HT-29 (cell line): Measurements from ENCODE around the gene PITRM1. TPM values are rescaled to one million over a fixed set of nuclear protein-coding genes. Genes with fewer than 3 reads are reported as not detected.

Source experiments
- DNase-seq: peaks from one replicate; pipeline ENCODE4 v3.0.0-alpha.2; 2015; ENCODE audit warnings: low spot score
- total RNA-seq: library from RNA; depleted of rRNA; stranded (reverse); fragments of >200 nt; shearing (Covaris generic); gene quantifications from 2 replicates; pipeline ENCODE4 v1.2.3, GENCODE V29; 2014

PITRM1 gene
- total RNA-seq, 1 experiment from 2014 or later = 80.7 TPM

GRCh38 chr10:3167611-3168330 is 4.8 kb downstream of the PITRM1 start:
- no peak for DNase-seq

GRCh38 chr10:3166496-3167290 is 5.9 kb downstream of the PITRM1 start:
- no peak for DNase-seq

- DNase-seq = no peak
Observed at GRCh38 chr10:3165196-3165595, 7.4 kb downstream of the PITRM1 start.

- DNase-seq = no peak
Observed at GRCh38 chr10:3163879-3164278, 8.7 kb downstream of the PITRM1 start.

- DNase-seq = no peak
Observed at GRCh38 chr10:3162533-3162932, 10.0 kb downstream of the PITRM1 start.

- no peak for DNase-seq
Observed at GRCh38 chr10:3159152-3159551, 13.4 kb downstream of the PITRM1 start.

- DNase-seq = no peak
Observed at GRCh38 chr10:3154666-3155065, 17.9 kb downstream of the PITRM1 start.

GRCh38 chr10:3152566-3152935 is 20.0 kb downstream of the PITRM1 start:
- no peak for DNase-seq

- no peak for DNase-seq
Observed at GRCh38 chr10:3151889-3152565, 20.6 kb downstream of the PITRM1 start.

GRCh38 chr10:3150961-3151360 is 21.6 kb downstream of the PITRM1 start:
- DNase-seq = no peak

- no peak for DNase-seq
Observed at GRCh38 chr10:3150366-3150765, 22.2 kb downstream of the PITRM1 start.

GRCh38 chr10:3149918-3150317 is 22.7 kb downstream of the PITRM1 start:
- DNase-seq = no peak

GRCh38 chr10:3148994-3149393 is 23.6 kb downstream of the PITRM1 start:
- no peak for DNase-seq

GRCh38 chr10:3148041-3148440 is 24.5 kb downstream of the PITRM1 start:
- DNase-seq = no peak

GRCh38 chr10:3147117-3147820 is 25.3 kb downstream of the PITRM1 start:
- no peak for DNase-seq

- no peak for DNase-seq
Observed at GRCh38 chr10:3146289-3146688, 26.3 kb downstream of the PITRM1 start.

GRCh38 chr10:3145366-3145765 is 27.2 kb downstream of the PITRM1 start:
- no peak for DNase-seq

- no peak for DNase-seq
Observed at GRCh38 chr10:3143791-3144434, 28.7 kb downstream of the PITRM1 start.

- DNase-seq = no peak
Observed at GRCh38 chr10:3143366-3143765, 29.2 kb downstream of the PITRM1 start.

- no peak for DNase-seq
Observed at GRCh38 chr10:3142146-3142875, 30.3 kb downstream of the PITRM1 start.
